Measurements from ENCODE around the gene C1orf116. TPM values are rescaled to one million over a fixed set of nuclear protein-coding genes. Genes with fewer than 3 reads are reported as not detected.

Gene C1orf116
- polyA plus RNA-seq, 1 of the 3 experiments (the other 2 are of a cell fraction) = 0.02 TPM

- DNase-seq = no peak
- no peaks in the 10 kb centered on the region for H3K9me3 ChIP-seq
- H3K9ac ChIP-seq = no peak overlapping the region
- ChIA-PET CTCF (interaction anchor here (0.9 to 2.2 kb wide), 2 partner anchors 11 to 262 kb away, joined by 3 to 5 read pairs; no protein-coding TSS in a partner anchor), POLR2A (no interaction called here)
- H3F3A ChIP-seq (replicated peaks; ENCODE audit: insufficient read depth) = no peaks in the 10 kb centered on the region
- no peak overlapping the region for H2AFZ ChIP-seq (ENCODE audit: low read depth)
- H4K20me1 ChIP-seq (ENCODE audit: insufficient read depth) = no peaks in the 10 kb centered on the region
- no peak overlapping the region for H3K4me2 ChIP-seq
- H3K36me3 ChIP-seq (replicated peaks in 1 of 2; ENCODE audit: control insufficient read depth in 1 of 2, insufficient read depth in 2 of 2, low read length in 1 of 2) = no peaks in the 10 kb centered on the region
- H3K4me3 ChIP-seq (ENCODE audit: low read depth in 2 of 2, low read length in 1 of 2) = no peak overlapping the region
- no peaks in the 10 kb centered on the region for H3K9me2 ChIP-seq
- H3K27me3 ChIP-seq (ENCODE audit: insufficient read depth) = peaks cover 70% of the 10 kb centered on the region; the same call in 1 of the 2 replicates
- no peak for TF ChIP-seq ELF1 (IDR thresholded peaks at IDR 0.05)
- WGBS (ENCODE audit: low lambda C conversion rate) = 0% methylated on average over 1 of the region's 1 CpG
- H3K4me1 ChIP-seq (ENCODE audit: control insufficient read depth in 1 of 2, insufficient read depth in 2 of 2, low read depth in 1 of 2, low read length in 1 of 2) = no peaks in the 10 kb centered on the region
- H3K79me2 ChIP-seq (ENCODE audit: insufficient read depth) = no peaks in the 10 kb centered on the region
- H3K27ac ChIP-seq (ENCODE audit: low read depth in 2 of 2, low read length in 1 of 2) = no peak overlapping the region
These were observed 44.7 kb downstream of the C1orf116 start for GRCh38 chr1:206987873-206988272.

- H3K9ac ChIP-seq = no peak overlapping the region
- H2AFZ ChIP-seq (ENCODE audit: low read depth) = no peak overlapping the region
- H3K36me3 ChIP-seq (replicated peaks in 1 of 2; ENCODE audit: control insufficient read depth in 1 of 2, insufficient read depth in 2 of 2, low read length in 1 of 2) = no peaks in the 10 kb centered on the region
- CTCF ChIA-PET = interaction anchor here (0.9 to 1.0 kb wide), 2 partner anchors 75 to 261 kb away, joined by 3 to 4 read pairs; no protein-coding TSS in a partner anchor
- H3K79me2 ChIP-seq (ENCODE audit: insufficient read depth) = no peaks in the 10 kb centered on the region
- WGBS (ENCODE audit: low lambda C conversion rate) = 22% methylated on average over 3 of the region's 3 CpGs
- no peaks in the 10 kb centered on the region for H3K9me3 ChIP-seq
- no peaks in the 10 kb centered on the region for H4K20me1 ChIP-seq (ENCODE audit: insufficient read depth)
- H3K4me1 ChIP-seq (ENCODE audit: control insufficient read depth in 1 of 2, insufficient read depth in 2 of 2, low read depth in 1 of 2, low read length in 1 of 2) = no peaks in the 10 kb centered on the region
- DNase-seq = no peak
- H3K4me3 ChIP-seq (ENCODE audit: low read depth in 2 of 2, low read length in 1 of 2) = no peak overlapping the region
- no peaks in the 10 kb centered on the region for H3K9me2 ChIP-seq
- H3K4me2 ChIP-seq = no peak overlapping the region
- H3K27ac ChIP-seq (ENCODE audit: low read depth in 2 of 2, low read length in 1 of 2) = no peak overlapping the region
- POLR2A ChIA-PET = no interaction called here
- peaks cover 68% of the 10 kb centered on the region; the same call in 1 of the 2 replicates for H3K27me3 ChIP-seq (ENCODE audit: insufficient read depth)
- no peak for TF ChIP-seq ELF1 (IDR thresholded peaks at IDR 0.05)
- TF ChIP-seq, protein P1, sequence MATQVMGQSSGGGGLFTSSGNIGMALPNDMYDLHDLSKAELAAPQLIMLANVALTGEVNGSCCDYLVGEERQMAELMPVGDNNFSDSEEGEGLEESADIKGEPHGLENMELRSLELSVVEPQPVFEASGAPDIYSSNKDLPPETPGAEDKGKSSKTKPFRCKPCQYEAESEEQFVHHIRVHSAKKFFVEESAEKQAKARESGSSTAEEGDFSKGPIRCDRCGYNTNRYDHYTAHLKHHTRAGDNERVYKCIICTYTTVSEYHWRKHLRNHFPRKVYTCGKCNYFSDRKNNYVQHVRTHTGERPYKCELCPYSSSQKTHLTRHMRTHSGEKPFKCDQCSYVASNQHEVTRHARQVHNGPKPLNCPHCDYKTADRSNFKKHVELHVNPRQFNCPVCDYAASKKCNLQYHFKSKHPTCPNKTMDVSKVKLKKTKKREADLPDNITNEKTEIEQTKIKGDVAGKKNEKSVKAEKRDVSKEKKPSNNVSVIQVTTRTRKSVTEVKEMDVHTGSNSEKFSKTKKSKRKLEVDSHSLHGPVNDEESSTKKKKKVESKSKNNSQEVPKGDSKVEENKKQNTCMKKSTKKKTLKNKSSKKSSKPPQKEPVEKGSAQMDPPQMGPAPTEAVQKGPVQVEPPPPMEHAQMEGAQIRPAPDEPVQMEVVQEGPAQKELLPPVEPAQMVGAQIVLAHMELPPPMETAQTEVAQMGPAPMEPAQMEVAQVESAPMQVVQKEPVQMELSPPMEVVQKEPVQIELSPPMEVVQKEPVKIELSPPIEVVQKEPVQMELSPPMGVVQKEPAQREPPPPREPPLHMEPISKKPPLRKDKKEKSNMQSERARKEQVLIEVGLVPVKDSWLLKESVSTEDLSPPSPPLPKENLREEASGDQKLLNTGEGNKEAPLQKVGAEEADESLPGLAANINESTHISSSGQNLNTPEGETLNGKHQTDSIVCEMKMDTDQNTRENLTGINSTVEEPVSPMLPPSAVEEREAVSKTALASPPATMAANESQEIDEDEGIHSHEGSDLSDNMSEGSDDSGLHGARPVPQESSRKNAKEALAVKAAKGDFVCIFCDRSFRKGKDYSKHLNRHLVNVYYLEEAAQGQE (IDR thresholded peaks at IDR 0.05; ENCODE audit: low read depth, low read length) = no peak
- TF ChIP-seq, protein P2, sequence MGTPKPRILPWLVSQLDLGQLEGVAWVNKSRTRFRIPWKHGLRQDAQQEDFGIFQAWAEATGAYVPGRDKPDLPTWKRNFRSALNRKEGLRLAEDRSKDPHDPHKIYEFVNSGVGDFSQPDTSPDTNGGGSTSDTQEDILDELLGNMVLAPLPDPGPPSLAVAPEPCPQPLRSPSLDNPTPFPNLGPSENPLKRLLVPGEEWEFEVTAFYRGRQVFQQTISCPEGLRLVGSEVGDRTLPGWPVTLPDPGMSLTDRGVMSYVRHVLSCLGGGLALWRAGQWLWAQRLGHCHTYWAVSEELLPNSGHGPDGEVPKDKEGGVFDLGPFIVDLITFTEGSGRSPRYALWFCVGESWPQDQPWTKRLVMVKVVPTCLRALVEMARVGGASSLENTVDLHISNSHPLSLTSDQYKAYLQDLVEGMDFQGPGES (IDR thresholded peaks at IDR 0.05; ENCODE audit: low read depth, low read length) = no peak
- no peak for TF ChIP-seq SIN3A (IDR thresholded peaks at IDR 0.05; ENCODE audit: borderline replicate concordance, low read depth, low read length)
- TF ChIP-seq JUND (IDR thresholded peaks at IDR 0.05) = no peak
- TF ChIP-seq EZH2phosphoT487 (IDR thresholded peaks at IDR 0.05; ENCODE audit: borderline replicate concordance, low read depth) = no peak
- TF ChIP-seq TEAD4 (IDR thresholded peaks at IDR 0.05; ENCODE audit: borderline replicate concordance, insufficient read depth) = no peak
- TF ChIP-seq CTCF (IDR thresholded peaks at IDR 0.05) = no peak
- no peak for TF ChIP-seq FOSL2 (IDR thresholded peaks at IDR 0.05; ENCODE audit: borderline replicate concordance, low read depth)
- no peak for TF ChIP-seq POLR2AphosphoS5 (IDR thresholded peaks at IDR 0.05; ENCODE audit: low read depth, low read length)
- no peaks in the 10 kb centered on the region for H3F3A ChIP-seq (replicated peaks; ENCODE audit: insufficient read depth)
These were observed 45.7 kb downstream of the C1orf116 start for GRCh38 chr1:206986885-206987284.

Measured in SK-N-SH (cell line).